ENCODE results near the gene MIER2. TPM values are rescaled to one million over a fixed set of nuclear protein-coding genes. Genes with fewer than 3 reads are reported as not detected.

MIER2 gene
- total RNA-seq, 1 experiment from 2014 or later: not detected

DNA sequence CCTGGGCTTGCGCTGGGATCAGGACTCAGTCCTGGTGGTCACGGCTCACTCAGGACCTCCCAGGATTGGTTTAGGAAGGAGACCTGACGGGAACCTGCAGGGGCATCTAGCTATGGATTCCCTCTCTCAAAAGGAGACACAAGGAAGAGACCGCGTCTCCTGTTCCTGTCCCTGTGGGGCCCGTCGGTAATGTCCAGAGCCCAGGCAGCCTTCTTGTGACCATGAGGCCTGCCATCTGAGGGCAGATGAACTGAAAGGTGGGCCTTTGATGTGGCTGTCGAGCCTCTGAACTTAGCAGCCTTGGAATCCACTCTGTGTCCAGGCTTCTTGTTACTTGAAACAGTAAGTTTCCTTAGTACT, 31.5 kb upstream of the MIER2 start:
- H2AFZ ChIP-seq (ENCODE audit: low read length): no peak overlapping the region
- POLR2A ChIA-PET (ENCODE audit: unreplicated experiment): no interaction called here
- CTCF ChIA-PET: no interaction called here
- ATAC-seq (no peak), DNase-seq (no peak)
- 0 out of 2 replicates have a peak, but pooled peaks cover 15% of the 10 kb centered on the region for H3K27me3 ChIP-seq (ENCODE audit: low read length)
- no peak overlapping the region for H3K4me2 ChIP-seq (ENCODE audit: low read length)
- no peak for TF ChIP-seq EZH2 (IDR thresholded peaks at IDR 0.05; ENCODE audit: low read length, unreplicated experiment)
- TF ChIP-seq, protein P1, sequence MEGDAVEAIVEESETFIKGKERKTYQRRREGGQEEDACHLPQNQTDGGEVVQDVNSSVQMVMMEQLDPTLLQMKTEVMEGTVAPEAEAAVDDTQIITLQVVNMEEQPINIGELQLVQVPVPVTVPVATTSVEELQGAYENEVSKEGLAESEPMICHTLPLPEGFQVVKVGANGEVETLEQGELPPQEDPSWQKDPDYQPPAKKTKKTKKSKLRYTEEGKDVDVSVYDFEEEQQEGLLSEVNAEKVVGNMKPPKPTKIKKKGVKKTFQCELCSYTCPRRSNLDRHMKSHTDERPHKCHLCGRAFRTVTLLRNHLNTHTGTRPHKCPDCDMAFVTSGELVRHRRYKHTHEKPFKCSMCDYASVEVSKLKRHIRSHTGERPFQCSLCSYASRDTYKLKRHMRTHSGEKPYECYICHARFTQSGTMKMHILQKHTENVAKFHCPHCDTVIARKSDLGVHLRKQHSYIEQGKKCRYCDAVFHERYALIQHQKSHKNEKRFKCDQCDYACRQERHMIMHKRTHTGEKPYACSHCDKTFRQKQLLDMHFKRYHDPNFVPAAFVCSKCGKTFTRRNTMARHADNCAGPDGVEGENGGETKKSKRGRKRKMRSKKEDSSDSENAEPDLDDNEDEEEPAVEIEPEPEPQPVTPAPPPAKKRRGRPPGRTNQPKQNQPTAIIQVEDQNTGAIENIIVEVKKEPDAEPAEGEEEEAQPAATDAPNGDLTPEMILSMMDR (conservative IDR thresholded peaks at IDR 0.05; ENCODE audit: low read depth, low read length): no peak
- TF ChIP-seq EZH2phosphoT487 (IDR thresholded peaks at IDR 0.05; ENCODE audit: borderline replicate concordance, low read length): no peak
- no peaks in the 10 kb centered on the region for H3F3A ChIP-seq (ENCODE audit: low read length, unreplicated experiment)
- H3K9me3 ChIP-seq (ENCODE audit: low read length): no peaks in the 10 kb centered on the region
- no peaks in the 10 kb centered on the region for H3K36me3 ChIP-seq (ENCODE audit: low read depth, low read length)
- H3K27ac ChIP-seq (ENCODE audit: low read length): no peak overlapping the region
- BruUV-seq (replicated peaks): no TSS peak
- no peak overlapping the region for H3K9ac ChIP-seq (ENCODE audit: low read length)
- no peaks in the 10 kb centered on the region for H3K9me2 ChIP-seq (replicated peaks; ENCODE audit: low read length)
- no peaks in the 10 kb centered on the region for H3K4me1 ChIP-seq (ENCODE audit: insufficient read depth, low read length)
- no peaks in the 10 kb centered on the region for H3K79me2 ChIP-seq (ENCODE audit: low read length)
- intact Hi-C loops (cut with micrococcal nuclease): no loop called here
- no peaks in the 10 kb centered on the region for H4K20me1 ChIP-seq (ENCODE audit: low read length)
- H3K4me3 ChIP-seq (ENCODE audit: low read length): no peak overlapping the region

DNA sequence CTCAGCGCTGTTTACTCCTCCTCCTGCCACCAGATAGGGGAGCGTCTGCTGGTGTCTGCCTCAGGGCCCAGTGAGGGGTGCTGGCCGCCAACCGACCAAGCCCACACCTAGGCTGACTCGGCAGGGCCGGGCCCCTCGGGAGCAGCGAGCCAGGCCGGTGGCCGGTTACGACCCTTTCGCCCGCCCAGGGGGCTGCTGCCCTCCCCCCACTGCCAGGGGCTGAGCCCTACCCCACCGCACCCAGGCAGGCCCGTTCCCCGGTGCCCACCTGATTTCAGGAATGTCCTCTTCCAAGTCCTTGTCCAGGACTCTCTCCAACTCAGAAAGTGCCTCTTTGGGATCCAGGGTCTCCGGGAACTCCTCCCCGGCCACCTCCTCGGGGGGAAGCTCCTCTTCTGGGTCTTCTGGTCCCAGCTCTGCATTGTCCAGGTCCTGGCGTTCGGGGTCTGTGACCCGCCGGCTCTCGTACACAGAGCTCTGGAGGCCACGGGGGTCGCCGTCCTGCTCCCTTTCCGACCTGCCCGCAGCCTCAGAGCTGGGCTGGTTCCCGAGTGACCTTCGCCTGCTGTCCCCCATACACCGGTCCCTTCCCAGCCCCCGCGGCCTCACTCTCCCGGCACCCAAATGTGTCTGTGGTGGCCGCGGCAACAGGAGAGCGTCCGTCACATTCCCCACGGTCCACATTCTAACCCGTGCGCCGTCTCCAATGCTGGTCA, 31.0 kb upstream of the MIER2 start:
- Histone ChIP-seq H3K9me2 (replicated peaks; ENCODE audit: low read length) (no peaks in the 10 kb centered on the region), H3K79me2 (ENCODE audit: low read length) (no peaks in the 10 kb centered on the region), H3K27me3 (ENCODE audit: low read length) (0 out of 2 replicates have a peak, but pooled peaks cover 15% of the 10 kb centered on the region), H2AFZ (ENCODE audit: low read length) (no peak overlapping the region), H3K9me3 (ENCODE audit: low read length) (no peaks in the 10 kb centered on the region), H4K20me1 (ENCODE audit: low read length) (no peaks in the 10 kb centered on the region), H3K9ac (ENCODE audit: low read length) (no peak overlapping the region), H3K4me3 (ENCODE audit: low read length) (no peak overlapping the region), H3K4me1 (ENCODE audit: insufficient read depth, low read length) (no peaks in the 10 kb centered on the region), H3K4me2 (ENCODE audit: low read length) (no peak overlapping the region), H3K36me3 (ENCODE audit: low read depth, low read length) (no peaks in the 10 kb centered on the region), H3F3A (ENCODE audit: low read length, unreplicated experiment) (no peaks in the 10 kb centered on the region), H3K27ac (ENCODE audit: low read length) (no peak overlapping the region)
- ChIA-PET POLR2A (ENCODE audit: unreplicated experiment) (no interaction called here), CTCF (no interaction called here)
- intact Hi-C loops (cut with micrococcal nuclease): no loop called here
- DNase-seq (no peak), ATAC-seq (no peak)
- BruUV-seq (replicated peaks): no TSS peak
- TF ChIP-seq EZH2 (IDR thresholded peaks at IDR 0.05; ENCODE audit: low read length, unreplicated experiment) (no peak), EZH2phosphoT487 (IDR thresholded peaks at IDR 0.05; ENCODE audit: borderline replicate concordance, low read length) (no peak)
- TF ChIP-seq, protein P1 (conservative IDR thresholded peaks at IDR 0.05; ENCODE audit: low read depth, low read length): no peak

DNA sequence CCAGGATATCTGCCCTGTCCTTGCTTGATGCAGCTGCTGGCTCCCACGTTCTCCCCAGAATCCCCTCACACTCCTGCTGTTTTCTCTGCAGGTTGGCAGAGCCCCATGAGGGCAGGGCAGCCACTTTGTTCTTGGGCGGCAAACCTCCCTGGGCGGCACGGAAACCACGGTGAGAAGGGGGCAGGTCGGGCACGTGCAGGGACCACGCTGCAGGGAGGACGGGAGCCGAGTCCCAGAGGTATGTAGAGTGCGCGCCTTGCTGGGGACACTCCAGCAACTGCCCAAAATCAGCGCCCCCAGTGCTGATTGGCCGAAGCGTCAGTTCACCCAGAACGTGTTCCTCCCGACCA, 30.3 kb upstream of the MIER2 start:
- no peak overlapping the region for H3K27ac ChIP-seq (ENCODE audit: low read length)
- intact Hi-C loops (cut with micrococcal nuclease): no loop called here
- H3K79me2 ChIP-seq (ENCODE audit: low read length): no peaks in the 10 kb centered on the region
- no peak overlapping the region for H3K4me3 ChIP-seq (ENCODE audit: low read length)
- ChIA-PET CTCF (no interaction called here), POLR2A (ENCODE audit: unreplicated experiment) (no interaction called here)
- no peak overlapping the region for H3K4me2 ChIP-seq (ENCODE audit: low read length)
- no TSS peak for BruUV-seq (replicated peaks)
- no peak for ATAC-seq
- H3K9me2 ChIP-seq (replicated peaks; ENCODE audit: low read length): no peaks in the 10 kb centered on the region
- H3K9me3 ChIP-seq (ENCODE audit: low read length): no peaks in the 10 kb centered on the region
- DNase-seq: no peak
- no peak for TF ChIP-seq EZH2 (IDR thresholded peaks at IDR 0.05; ENCODE audit: low read length, unreplicated experiment)
- TF ChIP-seq EZH2phosphoT487 (IDR thresholded peaks at IDR 0.05; ENCODE audit: borderline replicate concordance, low read length): no peak
- TF ChIP-seq, protein P1 (conservative IDR thresholded peaks at IDR 0.05; ENCODE audit: low read depth, low read length): no peak
- H2AFZ ChIP-seq (ENCODE audit: low read length): no peak overlapping the region
- H3K9ac ChIP-seq (ENCODE audit: low read length): no peak overlapping the region
- H3K36me3 ChIP-seq (ENCODE audit: low read depth, low read length): no peaks in the 10 kb centered on the region
- H4K20me1 ChIP-seq (ENCODE audit: low read length): no peaks in the 10 kb centered on the region
- no peaks in the 10 kb centered on the region for H3K4me1 ChIP-seq (ENCODE audit: insufficient read depth, low read length)
- 0 out of 2 replicates have a peak, but pooled peaks cover 15% of the 10 kb centered on the region for H3K27me3 ChIP-seq (ENCODE audit: low read length)
- no peaks in the 10 kb centered on the region for H3F3A ChIP-seq (ENCODE audit: low read length, unreplicated experiment)
